ENCODE data around the gene NRBP1.

DNA sequence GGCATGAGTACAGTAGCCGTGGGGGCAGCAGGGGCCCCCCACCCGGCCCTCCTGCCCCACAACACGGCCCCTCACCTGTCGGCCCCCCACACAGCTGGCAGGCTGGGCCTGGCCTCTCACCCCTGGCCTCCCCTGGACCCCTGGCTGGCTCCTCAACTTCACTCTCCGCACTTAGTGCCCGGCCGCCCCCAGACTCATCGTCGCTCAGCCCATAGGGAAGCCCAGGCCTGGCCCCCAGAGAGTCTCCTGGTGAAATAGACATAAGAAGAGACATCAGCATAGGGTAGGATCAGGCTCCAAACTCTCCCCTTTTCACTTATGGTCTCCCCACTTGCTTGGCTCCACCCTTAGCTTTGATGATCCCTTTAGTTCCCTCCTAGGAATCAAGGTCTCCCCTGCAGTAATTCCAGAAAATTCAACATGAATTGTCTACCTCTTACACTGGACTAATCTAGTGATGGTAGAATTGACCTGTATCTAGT lies 49.6 kb upstream of the NRBP1 start:
- TF ChIP-seq, protein P1, sequence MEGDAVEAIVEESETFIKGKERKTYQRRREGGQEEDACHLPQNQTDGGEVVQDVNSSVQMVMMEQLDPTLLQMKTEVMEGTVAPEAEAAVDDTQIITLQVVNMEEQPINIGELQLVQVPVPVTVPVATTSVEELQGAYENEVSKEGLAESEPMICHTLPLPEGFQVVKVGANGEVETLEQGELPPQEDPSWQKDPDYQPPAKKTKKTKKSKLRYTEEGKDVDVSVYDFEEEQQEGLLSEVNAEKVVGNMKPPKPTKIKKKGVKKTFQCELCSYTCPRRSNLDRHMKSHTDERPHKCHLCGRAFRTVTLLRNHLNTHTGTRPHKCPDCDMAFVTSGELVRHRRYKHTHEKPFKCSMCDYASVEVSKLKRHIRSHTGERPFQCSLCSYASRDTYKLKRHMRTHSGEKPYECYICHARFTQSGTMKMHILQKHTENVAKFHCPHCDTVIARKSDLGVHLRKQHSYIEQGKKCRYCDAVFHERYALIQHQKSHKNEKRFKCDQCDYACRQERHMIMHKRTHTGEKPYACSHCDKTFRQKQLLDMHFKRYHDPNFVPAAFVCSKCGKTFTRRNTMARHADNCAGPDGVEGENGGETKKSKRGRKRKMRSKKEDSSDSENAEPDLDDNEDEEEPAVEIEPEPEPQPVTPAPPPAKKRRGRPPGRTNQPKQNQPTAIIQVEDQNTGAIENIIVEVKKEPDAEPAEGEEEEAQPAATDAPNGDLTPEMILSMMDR (IDR thresholded peaks at IDR 0.05), result no peak
- TF ChIP-seq POLR2A (IDR thresholded peaks at IDR 0.05), result peak in 1 of 4 donors; percentile 5

Measured in esophagus squamous epithelium (tissue), 4 donors.